GM12878 (cell line): ENCODE measurements around the gene CALHM4. TPM values are rescaled to one million over a fixed set of nuclear protein-coding genes. Genes with fewer than 3 reads are reported as not detected.

Source experiments
- ATAC-seq: fragments of 200-7000 bp; cut with Tn5 transposase; 3 replicates; pipeline ENCODE4 v1.9.1; 2020; ENCODE audit warnings: mild to moderate bottlenecking, moderate library complexity
- BruUV-seq: library from RNA; stranded (reverse); fragments of 400-500 nt; replicated peaks from 2 replicates; lab custom pipeline; 2021; lab: Mats Ljungman, UMichigan
- CTCF ChIA-PET: fragments of 300-600 bp; sonication (Branson Sonifier 250); formaldehyde crosslinking; extraction: SDS; loops from one replicate; lab custom pipeline; 2021; ENCODE audit warnings: inconsistent platforms; lab: Yijun Ruan, JAX
- POLR2A ChIA-PET: fragments of 350-600 bp; formaldehyde crosslinking; extraction: SDS; loops from one replicate; lab custom pipeline; 2021; ENCODE audit warnings: inconsistent platforms; lab: Charles Lee
- RAD21 ChIA-PET: fragments of 300-600 bp; sonication (Branson Sonifier 250); formaldehyde crosslinking; loops from one replicate; lab custom pipeline; 2023; ENCODE audit warnings: antibody characterized with exemption; ENCODE audit not compliant: unreplicated experiment; lab: Charles Lee
- SMC1A ChIA-PET: fragments of 300-600 bp; sonication (Branson Sonifier 250); formaldehyde crosslinking; loops from one replicate; lab custom pipeline; 2023; ENCODE audit not compliant: unreplicated experiment, uncharacterized antibody; lab: Charles Lee
- DNase-seq: peaks from one replicate; pipeline ENCODE4 v3.0.0-alpha.2; 2011; ENCODE audit warnings: low read depth, low spot score
- FAIRE-seq: peaks from 3 replicates; lab custom pipeline; 2011; peaks lifted over from hg19 to GRCh38; lab: Jason Lieb, UNC
- H2AFZ ChIP-seq: 2 replicates; pipeline ENCODE4 v1.6.0; 2011; ENCODE audit warnings: low read depth, low read length, control low read depth; ENCODE audit not compliant: control insufficient read depth
- H3K27ac ChIP-seq: 2 replicates; pipeline ENCODE4 v1.5.1; 2011; ENCODE audit warnings: control low read depth; ENCODE audit not compliant: control insufficient read depth, insufficient read depth
- H3K27me3 ChIP-seq, 2 experiments: replicated peaks in 1 of 2; 2 replicates each; pipeline versions ENCODE4 v1.6.0 to v1.6.1; 2011; ENCODE audit warnings: low read length in 1 of 2; ENCODE audit not compliant: control insufficient read depth in 2 of 2, insufficient read depth in 2 of 2
- H3K36me3 ChIP-seq, 2 experiments: 2 replicates each; pipeline ENCODE4 v1.5.1; 2011; ENCODE audit warnings: low read length in 1 of 2; ENCODE audit not compliant: control insufficient read depth in 2 of 2, insufficient read depth in 2 of 2
- H3K4me1 ChIP-seq: 2 replicates; pipeline ENCODE4 v1.6.1; 2011; ENCODE audit warnings: mild to moderate bottlenecking, low read length, moderate library complexity, mixed read lengths; ENCODE audit not compliant: control insufficient read depth, insufficient read depth
- H3K4me2 ChIP-seq: 2 replicates; pipeline ENCODE4 v1.6.0; 2011; ENCODE audit warnings: control low read depth; ENCODE audit not compliant: control insufficient read depth, insufficient read depth
- H3K4me3 ChIP-seq: fragments of 200-600 bp; sonication (generic); 2 replicates; pipeline ENCODE4 v1.5.1; 2016
- H3K79me2 ChIP-seq: 2 replicates; pipeline ENCODE4 v1.6.0; 2011; ENCODE audit warnings: low read length; ENCODE audit not compliant: control insufficient read depth, insufficient read depth
- H3K9ac ChIP-seq: 2 replicates; pipeline ENCODE4 v1.8.0; 2011; ENCODE audit warnings: low read length, control low read depth, mixed read lengths; ENCODE audit not compliant: control insufficient read depth, insufficient read depth
- H3K9me3 ChIP-seq: replicated peaks from 3 replicates; pipeline ENCODE4 v1.5.1; 2011; ENCODE audit warnings: mild to moderate bottlenecking, low read length; ENCODE audit not compliant: control insufficient read depth, insufficient read depth
- H4K20me1 ChIP-seq: 2 replicates; pipeline ENCODE4 v1.6.0; 2011; ENCODE audit not compliant: control insufficient read depth, insufficient read depth
- ASH2L ChIP-seq: fragments of 300-600, 200-600 bp; sonication (generic); IDR thresholded peaks from 2 replicates; pipeline ENCODE4 v1.6.1; 2017; ENCODE audit warnings: low read depth, mild to moderate bottlenecking, borderline replicate concordance
- CHD2 ChIP-seq: IDR thresholded peaks from 2 replicates; pipeline ENCODE4 v1.6.1; 2011; ENCODE audit warnings: low read depth, low read length, improper control_type of control experiment, borderline replicate concordance
- GATAD2B ChIP-seq: fragments of 450-650 bp; conservative IDR thresholded peaks from 2 replicates; pipeline ENCODE4 v1.6.1; 2017; ENCODE audit warnings: low read depth, mild to moderate bottlenecking, moderate library complexity
- NBN ChIP-seq: fragments of 450-650 bp; IDR thresholded peaks from 2 replicates; pipeline ENCODE4 v1.6.1; 2016
- NFIC ChIP-seq: IDR thresholded peaks from 2 replicates; pipeline ENCODE4 v1.6.1; 2012; ENCODE audit warnings: low read depth, mild to moderate bottlenecking, inconsistent platforms, low read length, moderate library complexity
- NRF1 ChIP-seq: conservative IDR thresholded peaks from 2 replicates; pipeline ENCODE4 v1.6.1; 2011; ENCODE audit warnings: mild to moderate bottlenecking, low read depth, low read length, improper control_type of control experiment
- POLR2AphosphoS5 ChIP-seq: IDR thresholded peaks from 2 replicates; pipeline ENCODE4 v1.6.1; 2011; ENCODE audit warnings: mild to moderate bottlenecking, low read length, inconsistent platforms
- SMAD5 ChIP-seq: IDR thresholded peaks from 2 replicates; pipeline ENCODE4 v1.6.1; 2016; ENCODE audit warnings: antibody characterized with exemption, low read depth
- ZBTB11 ChIP-seq: fragments of 450-650 bp; formaldehyde crosslinking; IDR thresholded peaks from 2 replicates; pipeline ENCODE4 v1.5.0; 2022; ENCODE audit warnings: mild to moderate bottlenecking, missing genetic modification characterization
- ZNF217 ChIP-seq: fragments of 450-650 bp; IDR thresholded peaks from 2 replicates; pipeline ENCODE4 v1.6.1; 2017; ENCODE audit warnings: antibody characterized with exemption, mild to moderate bottlenecking
- ZSCAN29 ChIP-seq: fragments of 450-650 bp; IDR thresholded peaks from 2 replicates; pipeline ENCODE4 v1.6.1; 2017; ENCODE audit warnings: mild to moderate bottlenecking, moderate library complexity
- in situ Hi-C: fragments of 300-500 bp; cut with MboI; formaldehyde crosslinking; loops from 9 replicates; pipeline ENCODE4 v1.14.3; 2018; ENCODE audit warnings: mixed read lengths
- intact Hi-C: fragments of 100-400 bp; cut with micrococcal nuclease; formaldehyde crosslinking; loops from one replicate; pipeline ENCODE4 v1.14.2; 2022; ENCODE audit not compliant: unreplicated experiment
- polyA plus RNA-seq, 11 experiments: library from polyadenylated mRNA; depleted of rRNA in 4 of 11; unstranded in 6 of 11; stranded (reverse) in 5 of 11; fragments of >200 nt; fragmentation: Nextera tagmentation in 4 of 11; fragmentation: Illumina TruSeq in 1 of 11; extraction: Ambion mirVana in 4 of 11; extraction: Trizol in 1 of 11; gene quantifications; 1 replicate in 1 of 11; 2 replicates in 10 of 11; pipeline versions ENCODE4 v1.2.1 to v1.2.3, GENCODE V29; 2011 to 2016; ENCODE audit warnings: inconsistent platforms in 2 of 11, missing spikeins in 2 of 11, low read depth in 1 of 11
- total RNA-seq, 4 experiments: library from RNA; depleted of rRNA in 3 of 4; stranded (reverse); fragments of >200 nt in 3 of 4; fragmentation: Illumina TruSeq in 1 of 4; extraction: Trizol in 1 of 4; gene quantifications; 2 replicates each; pipeline versions ENCODE4 v1.2.1 to v1.2.3, GENCODE V29; 2013 to 2021

Gene CALHM4
- total and polyA plus RNA-seq, 10 of the 15 experiments (the other 5 are each of a cell fraction or from before 2014, with no cell fraction given): not detected

GRCh38 chr6:116578335-116578734 lies 24.8 kb downstream of the CALHM4 start:
- FAIRE-seq (no peak), DNase-seq (no peak), ATAC-seq (no peak)
- BruUV-seq: no TSS peak
- Histone ChIP-seq H3K36me3 (peaks cover 0 to 12% of the 10 kb centered on the region in 2 experiments; a peak in 1 of 4 replicates), H3K9ac (no peak overlapping the region), H3K27me3 (no peaks in the 10 kb centered on the region), H3K79me2 (peaks cover 24% of the 10 kb centered on the region), H3K4me1 (no peaks in the 10 kb centered on the region), H4K20me1 (no peaks in the 10 kb centered on the region), H3K4me3 (no peak overlapping the region), H2AFZ (no peak overlapping the region), H3K4me2 (no peak overlapping the region), H3K27ac (no peak overlapping the region), H3K9me3 (no peaks in the 10 kb centered on the region)
- ChIA-PET SMC1A (no interaction called here), RAD21 (no interaction called here), POLR2A (interaction anchor here (0.6 kb wide), 1 partner anchor 298 kb away, joined by 3 read pairs; no protein-coding TSS in a partner anchor), CTCF (interaction anchor here (0.6 to 1.7 kb wide), 4 partner anchors 15 to 185 kb away, joined by 3 to 7 read pairs (median 4); no protein-coding TSS in a partner anchor)
- intact Hi-C loops (no loop called here), in situ Hi-C loops (no loop called here)
- no peak for TF ChIP-seq CHD2
- no peak for TF ChIP-seq GATAD2B
- TF ChIP-seq POLR2AphosphoS5: no peak
- no peak for TF ChIP-seq ZBTB11 (CRISPR knock-in tag)
- TF ChIP-seq SMAD5: no peak
- no peak for TF ChIP-seq NFIC
- TF ChIP-seq ZSCAN29: no peak
- no peak for TF ChIP-seq ASH2L
- no peak for TF ChIP-seq NRF1
- TF ChIP-seq ZNF217: no peak
- no peak for TF ChIP-seq NBN
- TF ChIP-seq, all 136 proteins: peak for 0
